GM19035 (cell line): ENCODE results near the gene HS3ST5.
"Not testable (repeated sequence)": the region's sequence is repeated elsewhere in the genome, so short reads cannot be mapped to it uniquely, and the experiment has no call there.

Experiments used
- ATAC-seq: cut with Tn5 transposase; IDR thresholded peaks from one replicate; pipeline ENCODE4 v1.9.1; 2021; ENCODE audit not compliant: unreplicated experiment

HS3ST5 gene

DNA sequence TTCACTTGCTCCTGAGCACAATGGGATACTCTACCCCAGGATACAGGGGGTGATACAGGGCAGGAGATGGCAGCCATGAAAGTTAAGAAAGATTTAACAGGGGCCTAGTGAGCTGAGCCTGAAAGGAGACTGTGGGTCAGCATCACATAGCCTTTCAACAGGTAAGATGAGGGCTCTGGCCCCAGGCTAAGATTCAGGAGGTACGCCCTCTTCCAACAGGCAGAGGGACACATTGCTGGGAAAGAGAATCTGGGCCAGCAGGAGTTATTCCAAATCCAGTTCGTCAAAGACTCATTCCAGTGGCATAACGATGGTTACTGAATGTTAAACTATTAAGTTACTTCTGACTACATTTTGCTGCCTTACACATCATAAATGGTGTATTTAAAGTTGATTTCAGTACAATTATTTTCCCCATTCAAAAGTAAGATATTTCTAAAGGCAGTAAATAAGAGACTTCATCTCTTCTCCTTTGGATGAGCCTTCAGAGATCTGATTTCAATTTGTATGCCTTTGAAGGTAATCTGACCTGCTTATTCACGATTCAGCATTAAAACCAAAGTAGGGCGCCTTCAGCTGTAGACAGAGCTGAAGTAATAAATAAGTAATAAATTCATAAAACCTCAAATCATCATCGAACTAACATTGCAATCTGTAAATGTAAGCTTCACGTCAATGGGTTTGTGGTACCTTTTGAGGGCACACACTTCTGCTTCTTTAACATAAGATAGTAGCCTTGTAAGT is 62.4 kb downstream of the HS3ST5 start:
- no peak for ATAC-seq

DNA sequence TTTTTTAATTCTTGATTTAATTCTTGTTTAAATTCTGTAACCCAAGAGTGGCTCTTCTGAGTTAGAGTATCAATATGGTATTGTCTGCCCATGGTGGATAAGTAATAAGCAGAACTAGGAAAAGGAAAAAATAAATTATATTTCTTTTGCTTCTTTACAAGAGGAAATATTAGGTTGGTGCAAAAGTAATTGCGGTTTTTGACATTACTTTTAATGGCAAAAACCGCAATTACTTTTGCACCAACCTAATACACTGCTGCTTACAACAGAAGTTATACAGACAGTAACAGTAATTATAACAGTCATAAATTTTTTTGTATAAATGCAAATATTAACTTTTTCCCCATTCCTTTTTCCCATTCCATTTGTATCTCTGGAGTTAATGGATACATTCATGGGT is 65.6 kb downstream of the HS3ST5 start:
- no peak for ATAC-seq

- no peak for ATAC-seq
These were observed 66.0 kb downstream of the HS3ST5 start for GRCh38 chr6:114276783-114277182.

- ATAC-seq = no peak
These were observed 68.0 kb downstream of the HS3ST5 start for GRCh38 chr6:114274836-114275235.

GRCh38 chr6:114272582-114272981 is 70.2 kb downstream of the HS3ST5 start:
- ATAC-seq = no peak

GRCh38 chr6:114271405-114271804 is 71.4 kb downstream of the HS3ST5 start:
- no peak for ATAC-seq

DNA sequence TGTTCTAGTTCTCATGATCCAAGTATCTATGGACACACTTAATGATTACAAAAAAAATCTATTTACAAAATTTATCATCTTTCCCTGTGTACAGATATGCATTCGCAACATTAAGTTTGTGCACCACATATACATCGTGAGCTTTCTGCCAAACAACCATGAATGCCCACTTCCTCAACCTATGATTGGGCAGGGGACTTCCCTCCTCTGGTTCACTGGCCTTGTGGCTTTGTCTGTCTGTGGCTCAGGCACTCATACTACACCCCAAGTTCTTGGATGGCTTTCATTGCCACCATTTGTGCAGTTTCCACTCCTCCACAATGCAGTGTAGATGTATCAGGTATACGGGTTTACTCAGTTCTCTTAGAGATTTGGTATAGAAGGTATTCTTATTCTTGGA is 74.9 kb downstream of the HS3ST5 start:
- ATAC-seq = no peak

DNA sequence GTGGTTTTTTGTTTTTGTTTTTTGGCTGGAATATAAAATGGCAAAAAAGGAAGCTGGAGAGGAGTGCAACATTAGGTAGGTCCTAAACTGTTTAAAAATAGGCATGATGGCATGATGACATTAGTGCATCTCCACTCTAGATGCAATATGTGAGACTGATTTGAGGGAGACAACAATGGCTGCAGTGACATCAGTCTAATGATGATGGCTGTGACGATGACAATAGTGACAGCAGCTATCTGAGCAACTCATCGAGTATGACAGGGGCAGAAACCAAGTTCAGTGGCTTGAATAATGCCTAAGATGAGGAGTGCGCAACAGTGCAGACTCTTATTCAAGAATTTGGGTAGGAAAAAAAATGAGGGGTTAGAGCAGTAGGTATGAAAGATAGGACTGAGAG is 82.0 kb downstream of the HS3ST5 start:
- no peak for ATAC-seq

GRCh38 chr6:114258376-114258775 is 84.4 kb downstream of the HS3ST5 start:
- ATAC-seq = no peak

DNA sequence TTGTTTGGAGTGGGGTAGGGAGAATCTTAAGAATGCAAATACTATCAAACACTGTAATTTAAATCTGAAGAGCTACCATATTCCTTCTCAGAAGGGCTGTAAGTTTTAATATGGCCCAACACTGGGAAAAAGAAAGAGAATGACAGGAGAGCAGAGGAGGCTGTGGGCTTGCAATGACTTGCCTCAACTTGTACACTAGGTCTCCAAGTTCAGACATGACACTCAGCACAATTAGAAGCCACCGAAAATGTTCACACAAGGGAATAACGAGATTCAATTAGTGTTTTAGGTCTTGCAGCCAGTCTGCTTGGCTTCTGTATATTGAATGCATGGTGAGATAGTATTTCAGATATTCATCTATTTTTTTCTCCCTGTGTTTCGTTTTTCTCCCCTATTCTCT is 89.4 kb downstream of the HS3ST5 start:
- no peak for ATAC-seq

GRCh38 chr6:114249522-114249921 is 93.3 kb downstream of the HS3ST5 start:
- no peak for ATAC-seq

DNA sequence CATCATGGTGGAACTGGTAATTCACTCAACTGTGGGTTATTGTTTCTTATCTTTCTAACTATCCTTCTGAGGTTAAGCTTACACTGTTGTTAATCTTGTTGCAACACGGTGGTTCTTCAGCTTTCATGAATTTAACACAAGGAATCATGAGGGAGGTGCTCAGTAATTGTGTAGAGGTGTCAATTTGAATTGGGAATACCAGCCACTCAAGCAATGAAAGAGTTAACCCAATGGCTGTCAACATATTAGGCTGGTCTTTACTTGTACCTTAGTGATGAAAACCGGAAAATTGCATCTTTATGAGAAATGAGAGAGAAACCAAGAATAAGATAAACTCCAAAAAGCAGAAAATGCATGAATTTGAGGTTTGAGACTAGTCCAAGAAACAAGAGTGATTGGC is 95.7 kb downstream of the HS3ST5 start:
- no peak for ATAC-seq

DNA sequence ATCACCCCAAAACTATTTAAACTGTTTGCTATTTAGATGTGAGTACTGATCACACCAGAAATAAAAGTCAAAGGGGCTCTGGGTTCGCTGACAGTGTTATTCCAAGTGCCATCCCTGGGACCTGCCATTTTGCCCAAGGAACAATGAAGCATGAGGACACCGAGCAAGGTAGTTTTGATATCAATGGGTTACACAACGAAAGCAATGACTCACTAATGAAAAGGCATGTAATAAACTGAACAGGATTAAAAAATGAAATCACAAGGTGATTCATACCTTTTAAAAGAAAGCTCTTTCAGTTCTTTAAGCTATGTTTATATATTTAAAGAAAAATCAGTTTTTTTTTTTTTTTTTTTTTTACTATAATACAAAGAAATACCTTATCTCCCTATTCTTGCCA is 102.0 kb downstream of the HS3ST5 start:
- ATAC-seq = no peak

DNA sequence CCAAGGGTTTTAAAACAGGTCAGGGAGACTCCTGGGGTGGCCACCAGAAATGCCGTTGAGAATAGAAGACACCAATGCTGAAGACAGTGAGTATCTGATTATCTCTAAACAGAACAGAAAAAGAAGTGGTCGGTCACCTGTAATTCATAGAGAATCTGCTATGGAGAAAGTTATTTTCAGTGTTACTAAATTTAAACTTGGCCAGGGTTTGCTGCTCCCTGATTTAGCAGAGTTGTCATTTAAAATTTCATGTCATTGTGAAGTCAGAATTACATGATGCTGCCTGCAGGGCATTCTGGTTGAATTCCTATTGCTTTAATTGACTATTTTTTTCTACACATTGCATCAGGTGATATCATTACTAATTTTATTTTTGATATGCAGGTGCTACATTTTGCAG is 114.1 kb downstream of the HS3ST5 start:
- no peak for ATAC-seq

GRCh38 chr6:114227944-114228468 is 114.8 kb downstream of the HS3ST5 start:
- ATAC-seq = no peak

GRCh38 chr6:114220241-114220640 is 122.6 kb downstream of the HS3ST5 start:
- ATAC-seq = no peak

- no peak for ATAC-seq
These were observed 124.1 kb downstream of the HS3ST5 start for GRCh38 chr6:114218437-114219340.

DNA sequence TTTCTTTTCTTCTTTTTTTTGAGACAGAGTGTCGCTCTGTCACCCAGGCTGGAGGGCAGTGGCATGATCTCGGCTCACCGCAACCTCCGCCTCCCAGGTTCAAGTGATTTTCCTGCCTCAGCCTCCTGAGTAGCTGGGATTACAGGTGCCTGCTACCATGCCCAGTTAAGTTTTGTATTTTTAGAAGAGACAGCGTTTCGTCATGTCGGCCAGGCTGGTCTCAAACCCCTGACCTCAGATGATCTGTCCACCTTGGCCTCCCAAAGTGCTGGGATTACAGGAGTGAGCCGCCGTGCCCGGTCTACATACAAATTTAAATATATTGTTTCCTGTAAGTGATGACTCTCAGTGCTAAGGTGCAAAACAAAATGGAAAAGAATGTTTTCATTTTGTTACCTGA is 124.8 kb downstream of the HS3ST5 start:
- ATAC-seq = not testable (repeated sequence)

DNA sequence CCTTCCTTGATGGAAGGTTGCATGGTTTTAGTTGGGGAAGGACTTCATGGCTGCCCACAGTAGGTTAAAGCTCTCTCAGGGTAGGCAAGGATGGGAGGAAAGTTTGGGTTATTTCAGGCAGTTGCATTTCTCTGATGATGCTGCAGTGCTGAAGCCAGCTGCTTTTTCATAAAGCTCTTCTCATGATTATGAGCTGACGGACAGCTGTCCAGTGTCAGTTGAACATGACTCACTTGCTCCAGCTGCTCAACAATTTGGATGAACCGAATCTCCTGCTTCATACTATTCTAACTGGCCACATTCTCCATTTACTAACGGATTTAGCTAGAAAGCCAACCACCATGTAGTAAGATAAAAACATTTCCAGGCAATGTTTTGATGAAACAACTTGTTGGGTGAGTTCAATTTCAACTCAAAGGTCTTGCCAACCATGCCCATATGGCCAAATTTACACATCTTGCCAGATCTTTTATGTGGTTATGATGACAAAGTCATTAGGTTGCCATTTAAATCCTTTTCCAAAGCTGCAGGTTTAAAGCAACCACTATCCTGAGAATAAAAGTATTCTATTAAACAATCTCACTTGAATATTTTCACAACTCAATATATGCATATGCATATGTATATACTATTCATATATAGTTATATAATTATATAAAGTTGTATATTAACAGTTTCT is 125.9 kb downstream of the HS3ST5 start:
- no peak for ATAC-seq

GRCh38 chr6:114210467-114210866 is 132.4 kb downstream of the HS3ST5 start:
- no peak for ATAC-seq

DNA sequence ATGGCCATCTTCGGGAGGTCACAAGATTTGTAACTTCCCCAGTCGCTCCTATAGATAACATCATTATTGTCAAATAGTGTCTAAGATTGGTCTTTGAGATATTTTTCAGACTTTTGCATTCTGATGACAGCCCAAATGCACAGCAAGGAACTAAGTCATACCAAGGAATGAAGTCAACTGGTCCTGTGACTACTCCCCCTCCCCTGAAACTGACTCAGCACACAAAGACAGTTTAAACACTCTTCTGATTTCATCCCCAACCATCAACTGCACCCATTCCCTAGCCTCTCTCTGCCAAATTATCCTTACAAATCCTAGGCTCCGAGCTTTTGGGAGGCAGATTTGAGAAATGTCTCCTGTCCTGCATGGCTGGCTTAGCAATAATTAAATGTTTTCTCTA is 139.4 kb downstream of the HS3ST5 start:
- ATAC-seq = no peak
